SK-N-SH (cell line): ENCODE results near the gene ZNF827. TPM values are rescaled to one million over a fixed set of nuclear protein-coding genes. Genes with fewer than 3 reads are reported as not detected.

Experiments
- CTCF ChIA-PET: fragments of 300-600, 350-600 bp; formaldehyde crosslinking; extraction: SDS; loops from one replicate; lab custom pipeline; 2021; lab: Yijun Ruan, JAX
- POLR2A ChIA-PET: fragments of 350-600 bp; sonication (Branson Sonifier 250); formaldehyde crosslinking; extraction: SDS; loops from one replicate; lab custom pipeline; 2020; ENCODE audit warnings: antibody characterized with exemption, inconsistent platforms; lab: Yijun Ruan, JAX
- DNase-seq: peaks from one replicate; pipeline ENCODE4 v3.0.0; 2012
- H2AFZ ChIP-seq: fragments of 200-600 bp; sonication (generic); 2 replicates; pipeline ENCODE4 v1.8.1; 2016; ENCODE audit warnings: antibody characterized with exemption, mild to moderate bottlenecking, low read depth
- H3F3A ChIP-seq: fragments of 200-600 bp; sonication (generic); replicated peaks from 2 replicates; pipeline ENCODE3; 2016; ENCODE audit warnings: antibody characterized with exemption, mild to moderate bottlenecking; ENCODE audit not compliant: insufficient read depth
- H3K27ac ChIP-seq, 2 experiments: fragments of 200-500 bp in 1 of 2; fragments of 200-600 bp in 1 of 2; sonication (Bioruptor generic) in 1 of 2; sonication (generic), shearing (Covaris generic) in 1 of 2; 2 replicates each; pipeline versions ENCODE4 v1.5.1 to v1.6.1; 2014 to 2016; ENCODE audit warnings: low read depth in 2 of 2, inconsistent platforms in 1 of 2, low read length in 1 of 2, mild to moderate bottlenecking in 1 of 2, mixed read lengths in 1 of 2
- H3K27me3 ChIP-seq: fragments of 200-600 bp; sonication (generic), shearing (Covaris generic); 2 replicates; pipeline ENCODE4 v1.6.1; 2016; ENCODE audit warnings: mixed run types; ENCODE audit not compliant: insufficient read depth
- H3K36me3 ChIP-seq, 2 experiments: fragments of 200-500 bp in 1 of 2; fragments of 200-600 bp in 1 of 2; sonication (Bioruptor generic) in 1 of 2; sonication (generic) in 1 of 2; replicated peaks in 1 of 2; 2 replicates each; pipeline versions ENCODE3 to v1.5.1; 2014 to 2016; ENCODE audit warnings: low read length in 1 of 2, mild to moderate bottlenecking in 1 of 2; ENCODE audit not compliant: insufficient read depth in 2 of 2, control insufficient read depth in 1 of 2
- H3K4me1 ChIP-seq, 2 experiments: fragments of 200-500 bp in 1 of 2; fragments of 200-600 bp in 1 of 2; sonication (Bioruptor generic) in 1 of 2; sonication (generic), shearing (Covaris generic) in 1 of 2; 2 replicates each; pipeline versions ENCODE4 v1.5.1 to v1.6.1; 2014 to 2016; ENCODE audit warnings: low read depth in 1 of 2, low read length in 1 of 2, mixed run types in 1 of 2; ENCODE audit not compliant: insufficient read depth in 2 of 2, control insufficient read depth in 1 of 2
- H3K4me2 ChIP-seq: fragments of 200-600 bp; sonication (generic), shearing (Covaris generic); 2 replicates; pipeline ENCODE4 v1.6.1; 2017; ENCODE audit warnings: mixed run types
- H3K4me3 ChIP-seq, 2 experiments: fragments of 200-500 bp in 1 of 2; fragments of 200-600 bp in 1 of 2; sonication (Bioruptor generic) in 1 of 2; sonication (generic), shearing (Covaris generic) in 1 of 2; 2 replicates each; pipeline versions ENCODE4 v1.5.1 to v1.8.1; 2014 to 2016; ENCODE audit warnings: low read depth in 2 of 2, inconsistent platforms in 1 of 2, low read length in 1 of 2, mild to moderate bottlenecking in 1 of 2, mixed read lengths in 1 of 2, moderate library complexity in 1 of 2
- H3K79me2 ChIP-seq: fragments of 200-600 bp; sonication (generic); 2 replicates; pipeline ENCODE4 v1.8.1; 2017; ENCODE audit warnings: mild to moderate bottlenecking; ENCODE audit not compliant: insufficient read depth
- H3K9ac ChIP-seq: fragments of 200-600 bp; sonication (generic); 2 replicates; pipeline ENCODE4 v1.6.1; 2017; ENCODE audit warnings: mixed run types
- H3K9me2 ChIP-seq: fragments of 200-600 bp; sonication (generic); 2 replicates; pipeline ENCODE4 v1.6.1; 2017; ENCODE audit warnings: mixed run types
- H3K9me3 ChIP-seq: fragments of 200-600 bp; sonication (generic); 2 replicates; pipeline ENCODE4 v1.6.1; 2017; ENCODE audit warnings: mixed run types, mild to moderate bottlenecking, moderate library complexity
- H4K20me1 ChIP-seq: fragments of 200-600 bp; sonication (generic); 2 replicates; pipeline ENCODE4 v1.6.1; 2017; ENCODE audit warnings: mild to moderate bottlenecking, mixed run types; ENCODE audit not compliant: insufficient read depth
- CHD2 ChIP-seq: fragments of 150-350 bp; IDR thresholded peaks from 2 replicates; pipeline ENCODE4 v1.6.1; 2018; ENCODE audit warnings: low read length; ENCODE audit not compliant: partially characterized antibody
- EZH2phosphoT487 ChIP-seq: fragments of 200-600 bp; sonication (generic); IDR thresholded peaks from 2 replicates; pipeline ENCODE4 v1.6.1; 2017; ENCODE audit warnings: low read depth, mixed run types, mild to moderate bottlenecking, antibody characterized with exemption, moderate library complexity, borderline replicate concordance
- FOSL2 ChIP-seq: IDR thresholded peaks from 2 replicates; pipeline ENCODE4 v1.4.0; 2012; ENCODE audit warnings: low read depth, mild to moderate bottlenecking, moderate library complexity, borderline replicate concordance
- FOXJ3 ChIP-seq: sonication (generic); formaldehyde crosslinking; IDR thresholded peaks from 2 replicates; pipeline ENCODE4 v1.5.1; 2020; ENCODE audit warnings: mild to moderate bottlenecking, missing genetic modification reagents
- FOXM1 ChIP-seq: IDR thresholded peaks from 2 replicates; pipeline ENCODE4 v1.4.0; 2012; ENCODE audit warnings: low read depth, mild to moderate bottlenecking
- GABPA ChIP-seq: IDR thresholded peaks from 2 replicates; pipeline ENCODE4 v1.4.0; 2012; ENCODE audit warnings: low read depth, mild to moderate bottlenecking
- GATA2 ChIP-seq: sonication (generic); formaldehyde crosslinking; IDR thresholded peaks from 2 replicates; pipeline ENCODE4 v1.5.0; 2020; ENCODE audit warnings: mild to moderate bottlenecking, missing genetic modification reagents
- JUND ChIP-seq: IDR thresholded peaks from 2 replicates; pipeline ENCODE4 v1.4.0; 2012
- MXI1 ChIP-seq: IDR thresholded peaks from 2 replicates; pipeline ENCODE4 v1.6.1; 2012; ENCODE audit warnings: mild to moderate bottlenecking, low read depth, low read length, improper control_type of control experiment
- NRF1 ChIP-seq: IDR thresholded peaks from 2 replicates; pipeline ENCODE4 v1.6.1; 2012; ENCODE audit warnings: low read depth, mild to moderate bottlenecking, low read length
- PBX3 ChIP-seq: IDR thresholded peaks from 2 replicates; pipeline ENCODE4; 2012
- RCOR1 ChIP-seq: fragments of 150-350 bp; IDR thresholded peaks from 2 replicates; pipeline ENCODE4 v1.6.1; 2017; ENCODE audit warnings: antibody characterized with exemption, low read length
- RXRA ChIP-seq: IDR thresholded peaks from 2 replicates; pipeline ENCODE4 v1.4.0; 2012; ENCODE audit warnings: low read depth, mild to moderate bottlenecking, borderline replicate concordance
- SIN3A ChIP-seq: IDR thresholded peaks from 2 replicates; pipeline ENCODE4 v1.6.1; 2012; ENCODE audit warnings: low read depth, mild to moderate bottlenecking, low read length, moderate library complexity, borderline replicate concordance
- TEAD4 ChIP-seq: IDR thresholded peaks from 2 replicates; pipeline ENCODE4 v1.4.0; 2012; ENCODE audit warnings: mild to moderate bottlenecking, borderline replicate concordance; ENCODE audit not compliant: insufficient read depth
- USF1 ChIP-seq: IDR thresholded peaks from 2 replicates; pipeline ENCODE4 v1.4.0; 2012; ENCODE audit warnings: low read depth, borderline replicate concordance
- USF2 ChIP-seq: fragments of 150-350 bp; IDR thresholded peaks from 2 replicates; pipeline ENCODE4 v1.6.1; 2017; ENCODE audit warnings: antibody characterized with exemption, low read length, low read depth, borderline replicate concordance
- WGBS: methylation state at CpG from one replicate; pipeline ENCODE4 v1.1.6; 2017; ENCODE audit warnings: low lambda C conversion rate; 5-methylcytosine and 5-hydroxymethylcytosine counted together
- polyA plus RNA-seq, 3 experiments: library from polyadenylated mRNA; depleted of rRNA; stranded (reverse); fragments of >200 nt; gene quantifications; 2 replicates each; pipeline ENCODE4 v1.2.3, GENCODE V29; 2012
- TF ChIP-seq, protein P1 (sequence below): fragments of 150-350 bp; IDR thresholded peaks from 2 replicates; pipeline ENCODE4 v1.6.1; 2016; ENCODE audit warnings: mild to moderate bottlenecking, low read depth, low read length

Gene ZNF827
- polyA plus RNA-seq, 1 of the 3 experiments (the other 2 are of a cell fraction): 23.2 TPM

DNA sequence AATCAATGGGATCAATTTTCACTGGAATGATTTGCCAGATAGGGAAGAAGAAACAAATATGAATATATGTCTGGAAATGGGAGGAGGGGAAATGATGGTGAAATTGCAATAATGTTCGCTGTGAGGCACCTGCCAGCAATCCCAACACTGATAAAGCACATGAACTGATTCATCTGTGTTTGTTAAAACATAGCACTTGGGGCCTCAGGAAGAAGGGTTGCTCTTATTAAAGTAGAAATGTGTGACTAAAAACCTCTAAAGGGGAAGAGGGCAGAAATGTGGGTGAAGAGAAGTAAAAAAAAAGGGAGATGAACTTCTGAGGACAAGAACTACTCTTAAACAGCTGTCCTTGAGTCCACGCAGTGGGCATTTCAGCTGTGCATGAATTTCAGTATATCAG, 157.3 kb downstream of the ZNF827 start (continued):
- TF ChIP-seq, protein P1, sequence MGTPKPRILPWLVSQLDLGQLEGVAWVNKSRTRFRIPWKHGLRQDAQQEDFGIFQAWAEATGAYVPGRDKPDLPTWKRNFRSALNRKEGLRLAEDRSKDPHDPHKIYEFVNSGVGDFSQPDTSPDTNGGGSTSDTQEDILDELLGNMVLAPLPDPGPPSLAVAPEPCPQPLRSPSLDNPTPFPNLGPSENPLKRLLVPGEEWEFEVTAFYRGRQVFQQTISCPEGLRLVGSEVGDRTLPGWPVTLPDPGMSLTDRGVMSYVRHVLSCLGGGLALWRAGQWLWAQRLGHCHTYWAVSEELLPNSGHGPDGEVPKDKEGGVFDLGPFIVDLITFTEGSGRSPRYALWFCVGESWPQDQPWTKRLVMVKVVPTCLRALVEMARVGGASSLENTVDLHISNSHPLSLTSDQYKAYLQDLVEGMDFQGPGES: no peak

DNA sequence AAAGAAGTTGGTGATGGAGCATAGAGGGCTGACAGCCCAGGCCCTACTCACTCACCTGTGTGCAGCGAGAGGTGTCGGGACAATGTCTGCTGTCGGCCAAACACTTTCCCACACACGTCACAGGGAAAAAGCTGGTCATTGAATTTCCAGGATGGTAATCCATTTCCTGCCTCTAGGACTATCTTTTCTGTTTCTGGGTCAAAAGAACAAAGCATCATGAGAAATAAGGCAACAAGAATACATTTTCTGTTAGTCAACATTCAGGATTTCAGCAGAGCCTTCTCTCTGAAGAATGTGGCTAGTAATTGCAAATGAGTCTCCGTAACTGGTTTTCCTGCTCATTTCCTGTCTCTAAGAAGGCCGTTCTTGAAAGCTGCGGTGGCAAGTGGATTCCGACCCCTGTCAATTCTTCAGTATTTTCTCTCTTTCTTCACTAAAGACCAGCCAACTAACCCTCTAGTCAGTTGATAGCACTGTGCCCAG, 159.3 kb downstream of the ZNF827 start:
- Histone ChIP-seq H3F3A (peaks cover 3% of the 10 kb centered on the region), H3K27me3 (no peaks in the 10 kb centered on the region), H3K4me1 (no peaks in the 10 kb centered on the region), H3K9me2 (no peaks in the 10 kb centered on the region), H3K79me2 (no peaks in the 10 kb centered on the region), H4K20me1 (no peaks in the 10 kb centered on the region), H3K4me3 (no peak overlapping the region), H3K4me2 (no peak overlapping the region), H3K9ac (no peak overlapping the region), H3K9me3 (no peaks in the 10 kb centered on the region), H3K27ac (no peak overlapping the region), H3K36me3 (peaks cover 26 to 31% of the 10 kb centered on the region in 2 experiments), H2AFZ (no peak overlapping the region)
- WGBS: 94% methylated on average over 8 of the region's 8 CpGs
- ChIA-PET POLR2A (no interaction called here), CTCF (no interaction called here)
- no peak for DNase-seq
- TF ChIP-seq RXRA (no peak), RCOR1 (no peak), EZH2phosphoT487 (no peak), FOXJ3 (no peak), CHD2 (no peak), USF1 (no peak), FOSL2 (no peak), PBX3 (no peak), TEAD4 (no peak), JUND (no peak), MXI1 (no peak), USF2 (no peak), GATA2 (CRISPR knock-in tag) (no peak), FOXM1 (no peak), SIN3A (no peak), GABPA (no peak), NRF1 (no peak)
- TF ChIP-seq, protein P1: no peak
